OCI-LY1 (cell line): ENCODE measurements around the gene NUP210.

Experiments used
- CTCF ChIP-seq: fragments of 200-600 bp; sonication (generic), shearing (Covaris generic); IDR thresholded peaks from 2 replicates; pipeline ENCODE4 v1.5.1; 2017; ENCODE audit warnings: mild to moderate bottlenecking, antibody characterized with exemption, low read length, moderate library complexity, mixed read lengths
- EZH2 ChIP-seq: fragments of 200-600 bp; sonication (generic), shearing (Covaris generic); IDR thresholded peaks from 2 replicates; pipeline ENCODE4 v1.8.0; 2017; ENCODE audit warnings: borderline replicate concordance, mixed run types, mild to moderate bottlenecking, antibody characterized with exemption, low read length, moderate library complexity, mixed read lengths

DNA sequence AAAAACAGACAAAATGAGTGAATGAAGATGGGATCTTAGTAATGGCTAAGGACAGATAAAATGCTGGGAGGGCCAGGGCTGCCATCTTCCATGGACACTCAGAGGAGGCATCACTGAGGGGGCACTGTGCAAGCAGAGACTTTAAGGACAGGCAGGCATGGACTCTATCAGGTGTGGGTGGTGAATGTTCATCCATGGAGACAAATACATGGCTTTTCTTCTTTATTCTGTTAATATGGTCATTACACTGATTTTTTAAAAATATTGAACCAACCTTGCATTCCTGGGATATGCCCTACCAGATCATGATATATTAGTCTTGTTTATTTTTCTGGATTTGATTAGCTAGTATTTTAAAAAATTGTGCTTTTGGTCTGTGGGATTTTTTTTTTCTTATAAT lies 12.2 kb downstream of the NUP210 start:
- TF ChIP-seq CTCF, result no peak
- no peak for TF ChIP-seq EZH2
